ENCODE results near the gene GALNT14. TPM values are rescaled to one million over a fixed set of nuclear protein-coding genes. Genes with fewer than 3 reads are reported as not detected.

GALNT14 gene
- total and polyA plus RNA-seq, 4 donors: 0.85 to 2.8 (median 2.4) TPM

DNA sequence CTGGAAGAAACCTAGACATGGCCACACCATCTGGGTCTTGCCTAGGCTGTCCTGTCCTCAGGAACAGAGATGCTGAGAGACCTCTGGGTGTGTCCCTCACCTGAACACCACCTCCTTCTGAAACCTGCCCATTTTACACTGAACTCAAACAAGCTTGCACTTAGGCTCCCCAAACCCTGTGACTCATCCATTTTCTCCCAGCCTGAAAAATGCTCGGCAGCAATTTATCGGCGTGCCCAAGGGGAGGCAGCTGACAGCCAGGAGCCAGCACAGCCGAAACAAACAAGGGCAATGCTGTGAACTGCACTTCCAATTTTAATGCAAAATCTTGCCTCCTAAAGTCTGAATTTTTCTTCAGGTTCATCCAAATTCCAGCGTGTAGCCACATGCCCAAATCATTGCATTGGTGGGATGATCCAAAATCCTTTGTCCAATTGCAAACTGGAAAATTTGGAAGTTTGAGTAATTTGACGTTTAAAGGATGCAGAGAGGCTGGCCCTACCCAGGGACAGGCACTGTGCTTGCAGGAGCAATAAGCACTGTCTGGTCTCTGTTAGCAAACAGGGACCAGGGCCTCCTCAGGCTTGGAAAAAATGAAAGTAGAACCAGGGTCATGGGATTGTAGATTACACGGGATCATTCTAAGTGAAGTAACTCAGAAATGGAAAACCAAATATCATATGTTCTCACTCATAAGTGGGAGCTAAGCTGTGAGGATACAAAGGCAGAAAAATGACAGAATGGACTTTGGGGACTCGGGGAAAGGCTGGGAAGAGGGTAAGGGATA lies 67.7 kb downstream of the GALNT14 start:
- Histone ChIP-seq H3K9ac (ENCODE audit: insufficient read depth in 1 of 2, low read length in 2 of 2) (no peak overlapping the region), H3K4me1 (ENCODE audit: control insufficient read depth in 5 of 5, insufficient read depth in 5 of 5, low read length in 5 of 5) (peaks cover 0 to 5% (median 0%) of the 10 kb centered on the region in 5 donors), H3K36me3 (ENCODE audit: control insufficient read depth in 4 of 4, insufficient read depth in 4 of 4, low read length in 4 of 4) (no peaks in the 10 kb centered on the region), H3K9me3 (ENCODE audit: control insufficient read depth in 4 of 4, insufficient read depth in 3 of 4, low read length in 3 of 4) (no peaks in the 10 kb centered on the region), H3K27ac (ENCODE audit: low read depth in 1 of 2, low read length in 1 of 2) (no peak overlapping the region), H3K4me3 (no peak overlapping the region), H3K27me3 (ENCODE audit: control insufficient read depth in 3 of 3, insufficient read depth in 3 of 3, low read length in 2 of 3) (no peaks in the 10 kb centered on the region)
- WGBS, 2 donors: 87 to 93% methylated on average over 8 of the region's 8 CpGs
- ATAC-seq (ENCODE audit: insufficient read depth, low FRiP score): no peak
- DNase-seq: no peak
- TF ChIP-seq, protein P1, sequence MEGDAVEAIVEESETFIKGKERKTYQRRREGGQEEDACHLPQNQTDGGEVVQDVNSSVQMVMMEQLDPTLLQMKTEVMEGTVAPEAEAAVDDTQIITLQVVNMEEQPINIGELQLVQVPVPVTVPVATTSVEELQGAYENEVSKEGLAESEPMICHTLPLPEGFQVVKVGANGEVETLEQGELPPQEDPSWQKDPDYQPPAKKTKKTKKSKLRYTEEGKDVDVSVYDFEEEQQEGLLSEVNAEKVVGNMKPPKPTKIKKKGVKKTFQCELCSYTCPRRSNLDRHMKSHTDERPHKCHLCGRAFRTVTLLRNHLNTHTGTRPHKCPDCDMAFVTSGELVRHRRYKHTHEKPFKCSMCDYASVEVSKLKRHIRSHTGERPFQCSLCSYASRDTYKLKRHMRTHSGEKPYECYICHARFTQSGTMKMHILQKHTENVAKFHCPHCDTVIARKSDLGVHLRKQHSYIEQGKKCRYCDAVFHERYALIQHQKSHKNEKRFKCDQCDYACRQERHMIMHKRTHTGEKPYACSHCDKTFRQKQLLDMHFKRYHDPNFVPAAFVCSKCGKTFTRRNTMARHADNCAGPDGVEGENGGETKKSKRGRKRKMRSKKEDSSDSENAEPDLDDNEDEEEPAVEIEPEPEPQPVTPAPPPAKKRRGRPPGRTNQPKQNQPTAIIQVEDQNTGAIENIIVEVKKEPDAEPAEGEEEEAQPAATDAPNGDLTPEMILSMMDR (IDR thresholded peaks at IDR 0.05; ENCODE audit: control extremely low read depth, extremely low read depth): no peak

DNA sequence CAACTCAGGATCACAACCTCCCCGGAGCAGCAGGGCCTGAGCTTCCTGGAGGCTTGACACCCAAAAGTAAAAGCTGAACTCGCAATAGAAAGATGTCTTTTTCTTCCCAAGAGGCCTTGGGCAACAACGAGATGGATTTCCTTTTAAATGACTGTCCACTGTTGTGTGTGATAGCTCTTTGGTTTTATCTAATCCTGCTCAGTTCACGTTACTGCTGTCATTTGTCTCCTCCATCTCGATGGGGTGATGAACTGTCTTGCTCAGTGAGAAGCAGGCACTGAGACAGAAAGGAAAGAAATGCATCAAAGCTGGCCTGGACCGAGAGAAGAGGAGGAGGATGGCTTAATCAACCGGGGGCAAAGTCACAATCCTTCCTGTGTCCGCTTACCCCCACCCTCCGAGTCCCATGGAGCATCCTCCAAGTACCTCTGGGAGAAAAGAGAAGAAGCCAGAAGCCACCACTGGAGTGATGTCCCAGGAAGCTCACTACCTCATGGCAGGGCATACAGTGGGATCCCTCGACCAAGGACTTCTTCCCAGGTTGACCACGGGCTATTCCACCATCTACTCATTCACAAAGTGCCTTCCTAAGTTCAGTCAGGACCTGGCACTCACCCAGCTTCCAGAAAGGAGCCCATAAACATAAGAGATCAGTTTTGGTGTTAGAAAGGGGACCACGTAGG lies 68.5 kb downstream of the GALNT14 start:
- DNase-seq: no peak
- TF ChIP-seq, protein P1 (IDR thresholded peaks at IDR 0.05; ENCODE audit: control extremely low read depth, extremely low read depth): no peak
- Histone ChIP-seq H3K27ac (ENCODE audit: low read depth in 1 of 2, low read length in 1 of 2) (no peak overlapping the region), H3K4me3 (no peak overlapping the region), H3K9ac (ENCODE audit: insufficient read depth in 1 of 2, low read length in 2 of 2) (no peak overlapping the region), H3K36me3 (ENCODE audit: control insufficient read depth in 4 of 4, insufficient read depth in 4 of 4, low read length in 4 of 4) (no peaks in the 10 kb centered on the region), H3K4me1 (ENCODE audit: control insufficient read depth in 5 of 5, insufficient read depth in 5 of 5, low read length in 5 of 5) (no peaks in the 10 kb centered on the region), H3K27me3 (ENCODE audit: control insufficient read depth in 3 of 3, insufficient read depth in 3 of 3, low read length in 2 of 3) (no peaks in the 10 kb centered on the region), H3K9me3 (ENCODE audit: control insufficient read depth in 4 of 4, insufficient read depth in 3 of 4, low read length in 3 of 4) (no peaks in the 10 kb centered on the region)
- no peak for ATAC-seq (ENCODE audit: insufficient read depth, low FRiP score)
- 77 to 83% methylated on average over 12 of the region's 12 CpGs for WGBS, 2 donors

DNA sequence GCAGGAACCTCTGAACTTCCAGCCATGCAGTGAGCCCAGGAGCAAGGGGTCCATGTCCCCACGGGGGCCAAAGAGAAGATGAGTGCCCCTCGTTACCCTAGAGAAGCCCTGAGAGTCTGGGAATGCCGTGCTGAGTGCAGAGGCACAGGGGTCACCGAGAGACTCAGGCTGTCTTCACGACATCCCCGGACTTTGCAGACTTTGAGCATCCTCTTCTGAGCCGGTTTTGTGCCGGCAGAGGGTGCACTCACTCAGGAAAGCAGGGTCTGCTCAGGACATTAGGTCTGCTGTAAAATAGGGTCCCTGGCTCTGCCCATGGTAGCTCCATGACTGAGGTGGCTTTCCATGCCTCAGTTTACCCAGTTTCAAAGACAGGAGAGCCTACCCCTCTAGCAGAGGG lies 71.0 kb downstream of the GALNT14 start:
- 79% methylated on average over 8 of the region's 8 CpGs for WGBS, 2 donors
- TF ChIP-seq, protein P1 (IDR thresholded peaks at IDR 0.05; ENCODE audit: control extremely low read depth, extremely low read depth): no peak
- no peaks in the 10 kb centered on the region for H3K36me3 ChIP-seq (ENCODE audit: control insufficient read depth in 4 of 4, insufficient read depth in 4 of 4, low read length in 4 of 4)
- no peaks in the 10 kb centered on the region for H3K4me1 ChIP-seq (ENCODE audit: control insufficient read depth in 5 of 5, insufficient read depth in 5 of 5, low read length in 5 of 5)
- no peaks in the 10 kb centered on the region for H3K27me3 ChIP-seq (ENCODE audit: control insufficient read depth in 3 of 3, insufficient read depth in 3 of 3, low read length in 2 of 3)
- H3K4me3 ChIP-seq: no peak overlapping the region
- no peak overlapping the region for H3K27ac ChIP-seq (ENCODE audit: low read depth in 1 of 2, low read length in 1 of 2)
- no peak overlapping the region for H3K9ac ChIP-seq (ENCODE audit: insufficient read depth in 1 of 2, low read length in 2 of 2)
- H3K9me3 ChIP-seq (ENCODE audit: control insufficient read depth in 4 of 4, insufficient read depth in 3 of 4, low read length in 3 of 4): peaks cover 0 to 2% (median 0%) of the 10 kb centered on the region in 4 donors
- ATAC-seq (ENCODE audit: insufficient read depth, low FRiP score) (no peak), DNase-seq (peak in 1 of 3 donors; percentile 18)
